Peyer's patch (tissue), 4 donors: ENCODE measurements around the gene MLLT11.

Experiments used
- CTCF ChIP-seq, 6 experiments: fragments of 450-650 bp in 4 of 6; fragments of 200-600 bp in 2 of 6; sonication (generic) in 1 of 6; IDR thresholded peaks; one replicate each; pipeline ENCODE4 v1.5.1; 2017 to 2019; ENCODE audit warnings: antibody characterized with exemption in 6 of 6, mild to moderate bottlenecking in 3 of 6, moderate library complexity in 1 of 6
- POLR2A ChIP-seq, 2 donors: fragments of 450-650 bp; IDR thresholded peaks; one replicate each; pipeline ENCODE4 v1.5.1; 2017; ENCODE audit warnings: antibody characterized with exemption in 2 of 2, mild to moderate bottlenecking in 2 of 2, moderate library complexity in 2 of 2

- TF ChIP-seq POLR2A (IDR thresholded peaks at IDR 0.05) (no peak), CTCF (IDR thresholded peaks at IDR 0.05) (no peak)
Measured at GRCh38 chr1:151085953-151086559, 25.9 kb downstream of the MLLT11 start.
